ENCODE measurements around the gene ARPC2.

Gene ARPC2

GRCh38 chr2:218289639-218290315 lies 72.8 kb downstream of the ARPC2 start:
- DNase-seq (ENCODE audit: low spot score): peak; percentile 63

GRCh38 chr2:218290316-218291261 lies 73.6 kb downstream of the ARPC2 start:
- no peak for DNase-seq (ENCODE audit: low spot score)

GRCh38 chr2:218291318-218292047 lies 74.5 kb downstream of the ARPC2 start:
- DNase-seq (ENCODE audit: low spot score): peak; percentile 57

- peak; percentile 80 for DNase-seq (ENCODE audit: low spot score)
Observed at GRCh38 chr2:218292048-218293014, 75.3 kb downstream of the ARPC2 start, which contains the start of gene TMBIM1. TMBIM1 (minus strand) TSS chr2:218292503; CDS start chr2:218282141, 10,362 bp downstream.

GRCh38 chr2:218293715-218294429 lies 76.9 kb downstream of the ARPC2 start:
- no peak for DNase-seq (ENCODE audit: low spot score)

- DNase-seq (ENCODE audit: low spot score): peak; percentile 39
Observed at GRCh38 chr2:218294430-218295022, 77.5 kb downstream of the ARPC2 start.

GRCh38 chr2:218295029-218295428 lies 78.0 kb downstream of the ARPC2 start:
- peak; percentile 44 for DNase-seq (ENCODE audit: low spot score)

- no peak for DNase-seq (ENCODE audit: low spot score)
Observed at GRCh38 chr2:218296200-218296599, 79.2 kb downstream of the ARPC2 start.

- DNase-seq (ENCODE audit: low spot score): no peak
Observed at GRCh38 chr2:218296847-218297246, 79.9 kb downstream of the ARPC2 start.

- DNase-seq (ENCODE audit: low spot score): no peak
Observed at GRCh38 chr2:218298314-218298875, 81.4 kb downstream of the ARPC2 start.

GRCh38 chr2:218300141-218300540 lies 83.2 kb downstream of the ARPC2 start:
- no peak for DNase-seq (ENCODE audit: low spot score)

GRCh38 chr2:218301176-218301819 lies 84.3 kb downstream of the ARPC2 start:
- DNase-seq (ENCODE audit: low spot score): peak; percentile 86
